Activated B cell treated with CpG ODN at 0.5 μM for 24 hours (primary cell): ENCODE measurements around the gene ZDHHC1. TPM values are rescaled to one million over a fixed set of nuclear protein-coding genes. Genes with fewer than 3 reads are reported as not detected.

Experiments used
- ATAC-seq: fragments of 200-7000 bp; cut with Tn5 transposase; one replicate; pipeline ENCODE4 v1.10.0; 2021; ENCODE audit warnings: low read depth, mild to moderate bottlenecking, moderate library complexity
- CTCF ChIA-PET: fragments of 350-600 bp; sonication (Branson Sonifier 250); formaldehyde crosslinking; loops from one replicate; lab custom pipeline; 2021; ENCODE audit warnings: antibody characterized with exemption; lab: Charles Lee
- POLR2A ChIA-PET: fragments of 350-600 bp; sonication (Branson Sonifier 250); formaldehyde crosslinking; loops from one replicate; lab custom pipeline; 2021; ENCODE audit warnings: antibody characterized with exemption; lab: Charles Lee
- DNase-seq: peaks from one replicate; pipeline ENCODE4 v3.0.0; 2022
- H3K27ac Mint-ChIP-seq: one replicate; pipeline ENCODE4 v1.8.0; 2020; ENCODE audit warnings: mixed read lengths
- H3K27me3 Mint-ChIP-seq: one replicate; pipeline ENCODE4 v1.8.0; 2021; ENCODE audit warnings: mixed read lengths
- H3K36me3 Mint-ChIP-seq: one replicate; pipeline ENCODE4 v1.8.0; 2021; ENCODE audit warnings: low read depth, mixed read lengths
- H3K4me1 Mint-ChIP-seq: one replicate; pipeline ENCODE4 v1.8.0; 2021; ENCODE audit warnings: mixed read lengths
- H3K4me3 Mint-ChIP-seq: one replicate; pipeline ENCODE4 v1.8.0; 2020; ENCODE audit warnings: mild to moderate bottlenecking, mixed read lengths
- H3K9me3 Mint-ChIP-seq: one replicate; pipeline ENCODE4 v1.8.0; 2020; ENCODE audit warnings: mixed read lengths
- intact Hi-C: fragments of 100-400 bp; cut with micrococcal nuclease; formaldehyde crosslinking; loops from one replicate; pipeline ENCODE4 v1.15.1; 2024
- total RNA-seq: library from RNA; stranded (reverse); gene quantifications from 2 replicates; pipeline ENCODE4 v1.2.3, GENCODE V29; 2022
- TF ChIP-seq, protein P1 (sequence below): fragments of 200-600 bp; IDR thresholded peaks from one replicate; pipeline ENCODE4 v1.8.0; 2022; ENCODE audit warnings: antibody characterized with exemption, mild to moderate bottlenecking

Gene ZDHHC1
- total RNA-seq, 1 donor from 2014 or later = 3.8 TPM

DNA sequence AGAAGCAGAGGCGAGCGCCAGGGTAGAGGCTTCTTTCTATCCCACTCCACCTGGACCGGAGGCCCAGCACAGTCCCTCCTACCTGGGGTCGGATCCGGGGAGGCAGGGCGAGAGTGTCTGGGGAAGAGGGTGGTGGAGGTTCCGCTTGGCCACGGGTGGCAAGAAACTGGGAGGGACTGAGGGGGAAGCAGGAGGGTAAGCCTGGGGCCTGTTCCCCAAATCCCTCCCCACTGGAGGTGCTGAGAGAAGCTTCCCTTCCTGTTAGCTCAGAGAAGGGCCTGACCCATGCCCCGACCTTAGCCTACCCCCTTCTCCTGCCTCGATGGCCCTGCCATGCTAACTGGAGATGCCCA is 21.2 kb downstream of the ZDHHC1 start:
- Mint-ChIP-seq H3K36me3 (no peaks in the 10 kb centered on the region), H3K4me3 (peak overlapping the region; percentile 38), H3K4me1 (peaks cover 19% of the 10 kb centered on the region), H3K27ac (no peak overlapping the region), H3K9me3 (no peaks in the 10 kb centered on the region), H3K27me3 (peaks cover 20% of the 10 kb centered on the region)
- ChIA-PET POLR2A (no interaction called here), CTCF (interaction anchor here (1.0 kb wide), 1 partner anchor 134 kb away, joined by 3 read pairs; no protein-coding TSS in a partner anchor)
- intact Hi-C loops = no loop called here
- no peak for DNase-seq
- ATAC-seq = no peak
- TF ChIP-seq, protein P1, sequence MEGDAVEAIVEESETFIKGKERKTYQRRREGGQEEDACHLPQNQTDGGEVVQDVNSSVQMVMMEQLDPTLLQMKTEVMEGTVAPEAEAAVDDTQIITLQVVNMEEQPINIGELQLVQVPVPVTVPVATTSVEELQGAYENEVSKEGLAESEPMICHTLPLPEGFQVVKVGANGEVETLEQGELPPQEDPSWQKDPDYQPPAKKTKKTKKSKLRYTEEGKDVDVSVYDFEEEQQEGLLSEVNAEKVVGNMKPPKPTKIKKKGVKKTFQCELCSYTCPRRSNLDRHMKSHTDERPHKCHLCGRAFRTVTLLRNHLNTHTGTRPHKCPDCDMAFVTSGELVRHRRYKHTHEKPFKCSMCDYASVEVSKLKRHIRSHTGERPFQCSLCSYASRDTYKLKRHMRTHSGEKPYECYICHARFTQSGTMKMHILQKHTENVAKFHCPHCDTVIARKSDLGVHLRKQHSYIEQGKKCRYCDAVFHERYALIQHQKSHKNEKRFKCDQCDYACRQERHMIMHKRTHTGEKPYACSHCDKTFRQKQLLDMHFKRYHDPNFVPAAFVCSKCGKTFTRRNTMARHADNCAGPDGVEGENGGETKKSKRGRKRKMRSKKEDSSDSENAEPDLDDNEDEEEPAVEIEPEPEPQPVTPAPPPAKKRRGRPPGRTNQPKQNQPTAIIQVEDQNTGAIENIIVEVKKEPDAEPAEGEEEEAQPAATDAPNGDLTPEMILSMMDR = no peak

DNA sequence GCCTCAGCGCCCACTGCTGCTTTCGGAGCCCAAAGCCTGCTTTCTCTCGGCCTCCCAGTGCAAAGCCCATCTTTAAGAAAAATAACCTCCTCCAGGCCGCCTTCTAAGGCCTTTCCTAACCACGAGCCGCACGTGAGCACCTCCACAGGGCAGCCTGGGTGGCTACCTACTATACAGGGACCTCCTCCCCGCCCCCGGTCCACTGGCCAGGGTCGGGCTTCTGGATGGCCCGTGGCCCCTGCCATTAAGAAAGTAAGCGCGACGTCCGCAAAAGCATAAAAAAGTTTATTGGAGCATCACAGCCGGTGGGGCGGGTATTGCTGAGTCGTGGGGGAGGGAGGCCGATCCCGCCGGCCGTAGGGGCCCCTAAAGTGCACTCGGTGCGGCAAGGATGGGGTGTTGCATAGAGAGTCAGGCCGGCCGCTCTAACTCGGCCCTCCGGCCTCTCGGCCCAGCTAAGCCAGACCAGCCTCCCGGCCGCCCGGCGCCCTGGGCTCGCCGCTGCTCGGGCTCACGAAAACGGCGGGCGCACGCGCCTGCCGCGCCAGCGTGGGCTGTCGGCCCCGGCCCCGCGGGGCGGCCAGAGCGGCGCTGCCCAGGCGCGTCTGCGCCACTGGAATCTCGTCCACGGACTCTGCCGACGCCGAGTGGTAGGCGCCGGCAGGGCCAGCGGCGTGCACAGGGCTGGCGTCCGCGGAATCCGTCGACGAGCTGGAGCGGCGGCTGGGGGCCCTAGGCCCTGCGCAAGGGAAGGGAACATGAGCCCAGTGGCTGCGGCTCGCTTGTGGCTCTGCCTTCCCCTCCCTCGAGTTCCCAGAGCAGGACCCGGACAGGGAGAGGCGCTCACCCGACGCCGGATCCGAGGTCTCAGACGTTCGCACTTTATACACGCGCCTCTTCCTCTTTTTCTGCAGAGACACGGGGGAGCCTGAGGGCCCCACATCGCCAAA is 21.8 kb downstream of the ZDHHC1 start:
- no peak overlapping the region for H3K27ac Mint-ChIP-seq
- peak; percentile 22 for ATAC-seq

DNA sequence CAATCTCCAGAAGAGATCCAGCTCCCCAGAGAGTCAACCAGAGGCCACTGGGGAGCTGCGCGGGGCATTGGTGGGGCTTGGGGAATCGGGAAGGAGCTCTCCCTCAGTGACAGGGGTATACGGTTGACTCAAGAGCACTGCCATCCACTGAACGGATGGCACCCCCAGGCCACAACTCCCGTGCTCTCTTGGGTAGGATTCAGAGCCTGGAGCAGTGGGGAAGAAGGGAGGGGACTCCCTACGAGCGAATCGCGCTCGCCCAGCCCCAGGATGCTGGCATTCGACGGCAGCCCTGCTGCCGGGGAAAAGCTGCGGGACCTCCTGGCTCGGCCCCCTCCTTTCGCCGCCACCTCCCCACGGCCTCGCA is 22.5 kb downstream of the ZDHHC1 start:
- TF ChIP-seq, protein P1 = no peak
- POLR2A ChIA-PET = interaction anchor here (0.5 to 0.6 kb wide), 2 partner anchors 40 to 92 kb away, joined by 3 to 7 read pairs; no protein-coding TSS in a partner anchor
- DNase-seq (no peak), ATAC-seq (peak; percentile 14)
- Mint-ChIP-seq H3K4me3 (peak overlapping the region; percentile 79), H3K27me3 (peaks cover 22% of the 10 kb centered on the region), H3K4me1 (peaks cover 19% of the 10 kb centered on the region), H3K9me3 (no peaks in the 10 kb centered on the region), H3K27ac (no peak overlapping the region), H3K36me3 (no peaks in the 10 kb centered on the region)
- CTCF ChIA-PET = interaction anchor here (0.7 kb wide), 1 partner anchor 42 kb away, joined by 4 read pairs; no protein-coding TSS in a partner anchor
- intact Hi-C loops = no loop called here

More for the DNA sequence above, 21.8 kb downstream of the ZDHHC1 start:
- TF ChIP-seq, protein P1 = no peak
- ChIA-PET CTCF (interaction anchor here (0.7 to 1.0 kb wide), 2 partner anchors 42 to 134 kb away, joined by 3 to 4 read pairs; no protein-coding TSS in a partner anchor), POLR2A (interaction anchor here (0.5 kb wide), 1 partner anchor 92 kb away, joined by 7 read pairs; no protein-coding TSS in a partner anchor)
- Mint-ChIP-seq H3K4me1 (peaks cover 19% of the 10 kb centered on the region), H3K27me3 (peaks cover 20% of the 10 kb centered on the region), H3K4me3 (peak overlapping the region; percentile 79), H3K9me3 (no peaks in the 10 kb centered on the region), H3K36me3 (no peaks in the 10 kb centered on the region)
- intact Hi-C loops = no loop called here
- no peak for DNase-seq

DNA sequence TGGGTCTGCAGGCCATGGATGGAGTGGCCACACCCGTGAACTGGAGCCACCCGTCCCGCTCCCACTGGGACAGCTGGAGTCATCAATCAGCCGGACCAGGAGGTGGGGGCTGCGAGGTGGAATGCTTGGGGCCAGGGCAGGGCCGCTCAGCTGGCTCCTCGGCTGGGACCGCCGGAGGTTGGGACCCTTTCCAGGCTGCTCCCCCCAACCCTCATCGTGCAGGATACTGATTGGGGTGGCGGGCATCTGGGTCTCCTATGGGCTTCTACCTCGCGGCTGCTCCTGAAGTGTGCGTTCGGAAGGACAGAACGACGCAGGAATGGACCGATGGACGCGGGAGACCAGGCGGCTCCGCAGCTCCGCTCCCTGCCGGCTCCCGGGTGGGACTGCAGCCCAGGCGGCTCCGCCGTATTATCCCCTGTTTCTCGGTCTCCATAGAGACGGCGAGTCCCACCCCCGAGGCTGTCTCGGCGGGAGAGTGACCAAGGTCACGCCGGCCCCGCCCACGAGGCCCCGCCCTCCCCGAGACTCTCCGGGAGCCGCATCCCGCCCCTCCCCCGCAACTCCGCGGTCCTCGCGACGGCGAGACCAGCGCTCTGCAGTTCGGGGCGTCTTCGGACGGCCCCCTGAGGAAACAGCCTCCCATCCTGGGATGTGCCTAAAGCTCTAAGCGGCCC is 23.0 kb downstream of the ZDHHC1 start, which contains the start of gene TPPP3:
Gene TPPP3, minus strand, starts transcription at position 388 of the 677 bp plus-strand sequence. CDS start 2,387 bp downstream, outside the sequence.
- H3K27me3 Mint-ChIP-seq = peaks cover 23% of the 10 kb centered on the region
- intact Hi-C loops = no loop called here
- peak within 1 kb of the TSS; percentile 79 for H3K4me3 Mint-ChIP-seq
- ATAC-seq (peak; percentile 45), DNase-seq (no peak)
- H3K9me3 Mint-ChIP-seq = no peaks in the 10 kb centered on the region
- ChIA-PET CTCF (interaction anchor here (0.7 kb wide), 1 partner anchor 41 kb away, joined by 4 read pairs; no protein-coding TSS in a partner anchor), POLR2A (interaction anchor here (0.6 kb wide), 1 partner anchor 40 kb away, joined by 3 read pairs; no protein-coding TSS in a partner anchor)
- H3K36me3 Mint-ChIP-seq = no peaks in the 10 kb centered on the region
- no peak within 1 kb of the TSS for H3K27ac Mint-ChIP-seq
- TF ChIP-seq, protein P1 = no peak
- H3K4me1 Mint-ChIP-seq = peaks cover 19% of the 10 kb centered on the region
